ENCODE measurements around the gene MOG. TPM values are rescaled to one million over a fixed set of nuclear protein-coding genes. Genes with fewer than 3 reads are reported as not detected.

The MOG gene
- total and polyA plus RNA-seq, 2 donors (not counting 1 experiment from before 2014, with no cell fraction given), result not detected

DNA sequence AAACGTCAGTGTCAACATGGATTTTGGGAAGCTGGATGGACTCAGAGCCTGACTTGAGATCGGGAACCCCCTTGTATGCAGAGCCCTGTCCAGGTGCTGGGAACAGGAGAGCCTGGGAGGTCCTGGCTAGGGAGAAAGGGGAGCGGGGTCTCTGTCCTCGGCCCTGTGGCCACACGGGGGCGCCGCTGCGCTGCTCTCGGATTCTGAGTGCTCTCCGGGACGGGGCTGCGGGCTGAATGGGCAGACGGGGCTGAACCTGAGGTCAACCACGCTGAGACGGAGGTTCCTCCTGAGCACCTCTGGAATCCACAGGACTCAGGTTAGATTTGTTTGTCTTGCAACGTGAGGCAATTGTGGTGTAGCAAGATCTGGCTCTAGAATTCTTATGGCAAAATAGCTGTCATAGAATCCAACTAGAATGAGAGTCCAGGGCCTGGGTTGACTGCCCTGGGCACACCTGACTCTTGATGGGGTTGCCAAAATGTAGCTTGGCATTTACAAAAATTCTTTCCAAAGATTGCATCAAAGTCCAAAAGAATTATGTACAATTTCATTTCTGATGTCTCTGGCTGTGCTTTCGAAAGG lies 45.7 kb downstream of the MOG start:
- peaks cover 0 to 17% (median 7%) of the 10 kb centered on the region in 4 experiments for H3K27me3 ChIP-seq (replicated peaks in 1 of 4; ENCODE audit: control extremely low read depth in 1 of 4, control insufficient read depth in 3 of 4, insufficient read depth in 4 of 4, low read length in 3 of 4)
- ChIA-PET CTCF (interaction anchor here (0.6 to 1.8 kb wide), 5 partner anchors 23 to 761 kb away, joined by 3 to 5 read pairs (median 3); no protein-coding TSS in a partner anchor), POLR2A (no interaction called here)
- H3K4me3 ChIP-seq (ENCODE audit: control extremely low read depth in 1 of 5, extremely low read depth in 1 of 5, insufficient read depth in 1 of 5, low read depth in 2 of 5, low read length in 4 of 5), result no peak overlapping the region
- peak overlapping the region; percentile 19 for H3K4me2 ChIP-seq (replicated peaks; ENCODE audit: low read depth, low read length, poor library complexity, severe bottlenecking)
- no peak overlapping the region for H3K9ac ChIP-seq (ENCODE audit: low read length)
- peak; percentile 85 for DNase-seq
- H4K20me1 ChIP-seq (ENCODE audit: control insufficient read depth, insufficient read depth, low read length, poor library complexity, severe bottlenecking), result no peaks in the 10 kb centered on the region
- H3K9me3 Mint-ChIP-seq (ENCODE audit: insufficient read depth), result no peaks in the 10 kb centered on the region
- no peak overlapping the region for H3K27ac Mint-ChIP-seq
- peak; percentile 41 for ATAC-seq (ENCODE audit: low read depth)
- H3K79me2 ChIP-seq (ENCODE audit: control insufficient read depth, insufficient read depth, low read length), result no peaks in the 10 kb centered on the region
- TF ChIP-seq EZH2 (IDR thresholded peaks at IDR 0.05; ENCODE audit: borderline replicate concordance, insufficient read depth, low read depth, low read length, poor library complexity, severe bottlenecking), result no peak
- TF ChIP-seq, protein P1, sequence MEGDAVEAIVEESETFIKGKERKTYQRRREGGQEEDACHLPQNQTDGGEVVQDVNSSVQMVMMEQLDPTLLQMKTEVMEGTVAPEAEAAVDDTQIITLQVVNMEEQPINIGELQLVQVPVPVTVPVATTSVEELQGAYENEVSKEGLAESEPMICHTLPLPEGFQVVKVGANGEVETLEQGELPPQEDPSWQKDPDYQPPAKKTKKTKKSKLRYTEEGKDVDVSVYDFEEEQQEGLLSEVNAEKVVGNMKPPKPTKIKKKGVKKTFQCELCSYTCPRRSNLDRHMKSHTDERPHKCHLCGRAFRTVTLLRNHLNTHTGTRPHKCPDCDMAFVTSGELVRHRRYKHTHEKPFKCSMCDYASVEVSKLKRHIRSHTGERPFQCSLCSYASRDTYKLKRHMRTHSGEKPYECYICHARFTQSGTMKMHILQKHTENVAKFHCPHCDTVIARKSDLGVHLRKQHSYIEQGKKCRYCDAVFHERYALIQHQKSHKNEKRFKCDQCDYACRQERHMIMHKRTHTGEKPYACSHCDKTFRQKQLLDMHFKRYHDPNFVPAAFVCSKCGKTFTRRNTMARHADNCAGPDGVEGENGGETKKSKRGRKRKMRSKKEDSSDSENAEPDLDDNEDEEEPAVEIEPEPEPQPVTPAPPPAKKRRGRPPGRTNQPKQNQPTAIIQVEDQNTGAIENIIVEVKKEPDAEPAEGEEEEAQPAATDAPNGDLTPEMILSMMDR (IDR thresholded peaks at IDR 0.05), result peak; percentile 45
- no peak overlapping the region for H3K4me3 Mint-ChIP-seq
- 27% methylated on average over 16 of the region's 17 CpGs for WGBS (ENCODE audit: insufficient coverage)
- H3K4me1 Mint-ChIP-seq, result no peaks in the 10 kb centered on the region
- intact Hi-C loops (cut with micrococcal nuclease), result no loop called here
- H2AFZ ChIP-seq (ENCODE audit: insufficient read depth, low read depth, low read length, poor library complexity, severe bottlenecking), result peak overlapping the region; percentile 8
- H3K27ac ChIP-seq (ENCODE audit: low read length in 2 of 2), result no peak overlapping the region
- peaks cover 37% of the 10 kb centered on the region for H3K27me3 Mint-ChIP-seq
- H3K36me3 ChIP-seq (replicated peaks in 1 of 2; ENCODE audit: control extremely low read depth in 1 of 2, control insufficient read depth in 1 of 2, extremely low read depth in 1 of 2, insufficient read depth in 2 of 2, low read length in 1 of 2), result no peaks in the 10 kb centered on the region
- peaks cover 0 to 9% (median 0%) of the 10 kb centered on the region in 3 donors for H3K9me3 ChIP-seq (ENCODE audit: control extremely low read depth in 1 of 3, control insufficient read depth in 2 of 3, insufficient read depth in 1 of 3, low read length in 2 of 3)
- peaks cover 3 to 13% of the 10 kb centered on the region in 2 donors for H3K4me1 ChIP-seq (ENCODE audit: control insufficient read depth in 2 of 2, insufficient read depth in 2 of 2, low read length in 2 of 2)

Data from B cell (primary cell).